Activated T-cell treated with anti-CD3 and anti-CD28 coated beads, Interleukin-2, amount 50 U/mL, for 72 hours (primary cell): ENCODE measurements around the gene CNGA1. TPM values are rescaled to one million over a fixed set of nuclear protein-coding genes. Genes with fewer than 3 reads are reported as not detected.
"Not testable (repeated sequence)": the region's sequence is repeated elsewhere in the genome, so short reads cannot be mapped to it uniquely, and the experiment has no call there.

ENCODE experiments used
- ATAC-seq, 2 donors: fragments of 150-1000 bp; cut with Tn5 transposase; replicated peaks in 1 of 2; 2 replicates each; pipeline ENCODE4 v1.10.0; 2021; ENCODE audit warnings: moderate library complexity in 2 of 2, mild to moderate bottlenecking in 1 of 2
- DNase-seq, 2 donors: peaks; one replicate each; pipeline ENCODE4 v3.0.0; 2021 to 2022; ENCODE audit warnings: mixed read lengths in 1 of 2
- H3K27ac Mint-ChIP-seq: one replicate; pipeline ENCODE4 v1.8.0; 2022; ENCODE audit warnings: mild to moderate bottlenecking, moderate library complexity, mixed read lengths
- H3K27me3 Mint-ChIP-seq: one replicate; pipeline ENCODE4 v1.8.0; 2022; ENCODE audit warnings: low read depth, mixed read lengths
- H3K36me3 Mint-ChIP-seq, 2 donors: one replicate each; pipeline ENCODE4 v1.8.0; 2022; ENCODE audit warnings: mixed read lengths in 2 of 2, mild to moderate bottlenecking in 1 of 2; ENCODE audit not compliant: insufficient read depth in 2 of 2
- H3K4me1 Mint-ChIP-seq: one replicate; pipeline ENCODE4 v1.8.0; 2022; ENCODE audit warnings: low read depth, mixed read lengths
- H3K4me3 Mint-ChIP-seq, 2 donors: one replicate each; pipeline ENCODE4 v1.8.0; 2022; ENCODE audit warnings: mild to moderate bottlenecking in 2 of 2, mixed read lengths in 2 of 2, moderate library complexity in 2 of 2
- H3K9me3 Mint-ChIP-seq, 2 donors: one replicate each; pipeline ENCODE4 v1.8.0; 2022; ENCODE audit warnings: mixed read lengths in 2 of 2
- total RNA-seq, 2 donors: library from RNA; stranded (reverse); gene quantifications; one replicate each; pipeline ENCODE4 v1.2.3, GENCODE V29; 2022

The CNGA1 gene
- total RNA-seq, 2 donors from 2014 or later: 0.32 TPM; not detected in 1

DNA sequence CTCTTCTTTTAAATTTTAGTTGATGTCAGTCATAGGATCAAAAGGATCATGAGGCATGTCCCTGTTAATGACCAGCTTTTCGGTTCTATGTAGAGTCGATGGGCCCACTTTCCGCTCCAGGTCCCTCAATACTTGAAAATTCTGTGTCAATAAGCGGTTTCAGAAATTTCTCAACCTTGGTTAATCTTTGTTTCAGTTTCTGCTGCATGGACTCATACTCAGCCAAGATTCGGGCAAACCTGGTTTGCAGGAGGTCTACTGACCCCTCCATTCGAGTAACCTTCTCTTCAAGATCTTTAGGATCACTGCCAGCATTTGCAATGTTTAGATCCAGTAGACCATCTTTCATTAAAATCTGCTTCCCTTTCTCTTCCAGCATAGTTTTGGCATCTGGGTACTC lies 80.1 kb downstream of the CNGA1 start:
- Mint-ChIP-seq H3K4me1 (no peaks in the 10 kb centered on the region), H3K9me3 (no peaks in the 10 kb centered on the region), H3K27ac (no peak overlapping the region), H3K27me3 (peaks cover 7% of the 10 kb centered on the region), H3K4me3 (no peak overlapping the region), H3K36me3 (no peaks in the 10 kb centered on the region)
- ATAC-seq (no peak), DNase-seq (no peak)

DNA sequence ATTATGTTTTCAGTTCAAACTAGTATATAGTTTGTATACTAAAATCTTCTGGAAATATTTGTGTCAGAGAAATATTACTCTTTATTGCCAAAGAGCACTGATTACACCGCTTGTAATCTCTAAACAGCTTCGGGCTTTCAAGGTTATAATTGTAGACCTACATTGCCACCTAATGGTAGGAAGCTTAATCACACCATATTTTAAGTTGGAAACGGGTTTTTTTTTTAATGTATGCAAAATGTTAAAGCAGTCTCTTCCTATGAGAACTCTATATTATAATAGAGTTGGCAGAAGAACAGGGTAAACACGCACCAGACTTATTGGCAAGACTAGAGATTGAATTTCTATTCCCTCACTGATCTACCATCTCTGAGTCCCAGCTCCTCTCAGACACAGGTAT lies 82.6 kb downstream of the CNGA1 start:
- no peak overlapping the region for H3K27ac Mint-ChIP-seq
- no peak overlapping the region for H3K4me3 Mint-ChIP-seq

GRCh38 chr4:47930971-47931804 lies 85.3 kb downstream of the CNGA1 start:
- Mint-ChIP-seq H3K4me3 (no peak overlapping the region), H3K27ac (no peak overlapping the region), H3K9me3 (no peaks in the 10 kb centered on the region), H3K27me3 (peaks cover 6% of the 10 kb centered on the region), H3K4me1 (peaks cover 7% of the 10 kb centered on the region), H3K36me3 (no peaks in the 10 kb centered on the region)
- no peak for DNase-seq
- no peak for ATAC-seq

More for the DNA sequence above, 82.6 kb downstream of the CNGA1 start:
- H3K4me1 Mint-ChIP-seq: no peaks in the 10 kb centered on the region
- no peaks in the 10 kb centered on the region for H3K36me3 Mint-ChIP-seq
- DNase-seq (no peak), ATAC-seq (peak; percentile 21 to 44)
- H3K27me3 Mint-ChIP-seq: peaks cover 7% of the 10 kb centered on the region
- H3K9me3 Mint-ChIP-seq: no peaks in the 10 kb centered on the region

- no peak for DNase-seq
- Mint-ChIP-seq H3K36me3 (no peaks in the 10 kb centered on the region), H3K4me1 (peaks cover 7% of the 10 kb centered on the region), H3K27me3 (peaks cover 12% of the 10 kb centered on the region), H3K9me3 (no peaks in the 10 kb centered on the region), H3K27ac (no peak overlapping the region), H3K4me3 (no peak overlapping the region)
- ATAC-seq: no peak
Measured at GRCh38 chr4:47929682-47930201, 86.7 kb downstream of the CNGA1 start.

GRCh38 chr4:47926667-47927258 lies 89.7 kb downstream of the CNGA1 start:
- ATAC-seq (peak; percentile 90 to 96), DNase-seq (peak; percentile 57)
- Mint-ChIP-seq H3K4me1 (peaks cover 7% of the 10 kb centered on the region), H3K27me3 (peaks cover 12% of the 10 kb centered on the region), H3K4me3 (peak overlapping the region; percentile 65 to 66), H3K36me3 (no peaks in the 10 kb centered on the region), H3K27ac (no peak overlapping the region), H3K9me3 (no peaks in the 10 kb centered on the region)

DNA sequence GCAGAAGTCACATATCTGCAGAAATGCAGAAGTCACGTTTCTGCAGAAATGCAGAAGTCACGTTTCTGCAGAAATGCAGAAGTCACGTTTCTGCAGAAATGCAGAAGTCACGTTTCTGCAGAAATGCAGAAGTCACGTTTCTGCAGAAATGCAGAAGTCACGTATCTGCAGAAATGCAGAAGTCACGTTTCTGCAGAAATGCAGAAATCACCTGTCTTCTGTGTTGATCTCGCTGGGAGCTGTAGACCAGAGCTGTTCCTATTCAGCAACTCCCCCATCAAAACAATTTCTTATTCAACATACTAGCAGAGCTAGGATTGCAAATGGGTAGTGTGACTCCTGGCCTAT lies 93.2 kb downstream of the CNGA1 start:
- H3K27me3 Mint-ChIP-seq: peaks cover 17% of the 10 kb centered on the region
- H3K4me1 Mint-ChIP-seq, H3K9me3 Mint-ChIP-seq, DNase-seq, H3K36me3 Mint-ChIP-seq, H3K4me3 Mint-ChIP-seq, H3K27ac Mint-ChIP-seq, ATAC-seq: not testable (repeated sequence)

DNA sequence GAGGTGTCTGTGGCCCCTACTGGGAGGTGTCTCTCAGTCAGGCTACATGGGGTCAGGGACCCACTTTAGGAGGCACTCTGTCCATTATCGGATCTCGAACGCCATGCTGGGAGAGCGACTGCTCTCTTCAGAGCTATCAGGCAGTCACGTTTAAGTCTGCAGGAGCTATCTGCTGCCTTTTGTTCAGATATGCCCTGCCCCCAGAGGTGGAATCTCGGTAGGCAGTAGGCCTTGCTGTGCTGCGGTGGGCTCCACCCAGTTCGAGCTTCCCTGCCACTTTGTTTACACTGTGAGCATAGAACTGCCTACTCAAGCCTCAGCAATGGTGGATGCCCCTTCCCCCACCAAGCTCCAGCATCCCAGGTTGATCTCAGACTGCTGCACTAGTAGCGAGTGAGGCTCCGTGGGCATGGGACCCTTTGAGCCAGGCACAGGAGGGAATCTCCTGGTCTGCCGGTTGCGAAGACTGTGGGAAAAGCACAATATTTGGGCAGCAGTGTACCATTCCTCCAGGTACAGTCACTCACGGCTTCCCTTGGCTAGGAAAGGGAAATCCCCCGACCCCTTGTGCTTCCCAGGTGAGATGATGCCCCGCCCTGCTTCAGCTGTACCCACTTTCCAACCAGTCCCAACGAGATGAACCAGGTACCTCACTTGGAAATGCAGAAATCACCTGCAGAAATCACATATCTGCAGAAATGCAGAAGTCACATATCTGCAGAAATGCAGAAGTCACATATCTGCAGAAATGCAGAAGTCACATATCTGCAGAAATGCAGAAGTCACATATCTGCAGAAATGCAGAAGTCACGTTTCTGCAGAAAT lies 93.8 kb downstream of the CNGA1 start:
- ATAC-seq, H3K4me3 Mint-ChIP-seq, H3K9me3 Mint-ChIP-seq, DNase-seq, H3K27ac Mint-ChIP-seq, H3K4me1 Mint-ChIP-seq: not testable (repeated sequence)
- Mint-ChIP-seq H3K27me3 (peaks cover 17% of the 10 kb centered on the region), H3K36me3 (peaks cover 5 to 12% of the 10 kb centered on the region in 2 donors)

- not testable (repeated sequence) for DNase-seq, H3K27ac Mint-ChIP-seq, H3K4me3 Mint-ChIP-seq, ATAC-seq, H3K9me3 Mint-ChIP-seq, H3K27me3 Mint-ChIP-seq
- Mint-ChIP-seq H3K4me1 (peaks cover 21% of the 10 kb centered on the region), H3K36me3 (peaks cover 10 to 24% of the 10 kb centered on the region in 2 donors)
Measured at GRCh38 chr4:47917163-47917562, 99.3 kb downstream of the CNGA1 start.

DNA sequence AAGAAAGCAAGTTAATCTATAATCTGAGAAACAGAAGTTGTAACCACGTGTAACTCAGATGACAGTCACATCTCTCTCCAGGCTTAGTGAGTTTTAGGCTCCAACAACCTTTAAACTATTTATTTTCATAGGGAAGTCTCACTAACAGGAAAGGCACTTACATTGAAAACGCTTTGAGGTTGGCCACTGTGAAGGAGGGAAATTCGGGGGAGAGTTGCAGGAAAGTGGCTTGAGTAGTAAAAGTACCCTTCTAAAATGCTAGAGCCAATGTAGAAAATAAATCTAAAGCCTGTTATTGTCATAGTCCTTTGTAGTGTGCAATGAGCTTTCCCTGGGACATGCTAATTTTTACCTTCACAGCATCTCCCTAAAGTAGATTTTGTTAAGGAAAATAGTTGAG lies 101.1 kb downstream of the CNGA1 start:
- Mint-ChIP-seq H3K4me3 (peak overlapping the region; percentile 92 to 99), H3K27me3 (peaks cover 5% of the 10 kb centered on the region), H3K36me3 (peaks cover 10 to 29% of the 10 kb centered on the region in 2 donors), H3K27ac (peak overlapping the region; percentile 43), H3K9me3 (peaks cover 4 to 7% of the 10 kb centered on the region in 2 donors), H3K4me1 (peaks cover 29% of the 10 kb centered on the region)
- DNase-seq: no peak
- ATAC-seq: no peak

- Mint-ChIP-seq H3K27ac (peak overlapping the region; percentile 43), H3K36me3 (peaks cover 12 to 29% of the 10 kb centered on the region in 2 donors), H3K9me3 (peaks cover 4 to 7% of the 10 kb centered on the region in 2 donors), H3K27me3 (peaks cover 1% of the 10 kb centered on the region), H3K4me1 (peaks cover 29% of the 10 kb centered on the region), H3K4me3 (peak overlapping the region; percentile 92 to 99)
- ATAC-seq (no peak), DNase-seq (no peak)
Measured at GRCh38 chr4:47914926-47915237, 101.6 kb downstream of the CNGA1 start.

DNA sequence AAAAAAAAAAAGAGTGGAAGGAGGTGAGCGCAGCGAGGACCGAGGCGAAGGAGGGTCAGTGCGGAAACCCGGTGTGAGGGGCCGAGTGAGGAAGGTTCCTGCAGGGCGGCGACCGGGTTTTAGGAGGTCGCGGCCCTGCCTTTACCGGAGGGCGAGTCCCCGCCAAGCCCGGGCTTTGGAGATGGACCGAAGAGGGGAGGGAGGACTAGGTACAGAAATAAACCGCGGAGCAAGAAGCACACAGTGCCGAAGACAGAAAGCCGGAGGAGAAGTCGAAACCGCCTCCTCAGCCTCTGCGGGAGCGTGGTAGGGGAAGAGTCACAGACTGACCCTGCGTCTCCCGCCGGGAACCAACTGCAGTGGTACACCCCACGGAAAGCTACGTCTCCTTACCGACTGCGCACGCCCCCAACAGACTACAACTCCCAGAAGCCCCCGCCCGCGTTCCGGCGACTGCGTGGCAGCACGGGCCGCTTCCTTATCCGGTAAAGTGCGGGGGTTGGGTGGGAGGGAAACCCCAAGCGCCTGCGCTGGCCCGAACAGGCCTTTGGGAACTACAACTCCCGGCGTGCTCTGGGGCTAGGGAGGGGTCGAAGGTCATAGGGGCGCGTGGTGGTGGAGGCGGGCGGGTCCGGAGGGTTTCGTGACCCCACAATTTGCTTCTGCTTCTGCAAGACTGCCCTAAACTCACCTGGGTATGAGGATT lies 102.1 kb downstream of the CNGA1 start, which contains the start of gene NFXL1:
TSS of gene NFXL1 (minus strand) at position 364 of the 706 bp plus-strand sequence. CDS start 380 bp downstream, outside the sequence.
- ATAC-seq: peak; percentile 97 to 98
- H3K9me3 Mint-ChIP-seq: peaks cover 4 to 7% of the 10 kb centered on the region in 2 donors
- DNase-seq: peak; percentile 95 to 97
- peak within 1 kb of the TSS; percentile 92 to 99 for H3K4me3 Mint-ChIP-seq
- H3K4me1 Mint-ChIP-seq: peaks cover 29% of the 10 kb centered on the region
- no peaks in the 10 kb centered on the region for H3K27me3 Mint-ChIP-seq
- peak within 1 kb of the TSS; percentile 94 for H3K27ac Mint-ChIP-seq
- peaks cover 12 to 29% of the 10 kb centered on the region in 2 donors for H3K36me3 Mint-ChIP-seq

- DNase-seq (peak; percentile 39 to 41), ATAC-seq (peak; percentile 27 to 31)
- Mint-ChIP-seq H3K27me3 (no peaks in the 10 kb centered on the region), H3K9me3 (peaks cover 4 to 7% of the 10 kb centered on the region in 2 donors), H3K27ac (peak overlapping the region; percentile 94), H3K4me3 (peak overlapping the region; percentile 92 to 99), H3K4me1 (peaks cover 29% of the 10 kb centered on the region), H3K36me3 (peaks cover 12 to 27% of the 10 kb centered on the region in 2 donors)
Measured at GRCh38 chr4:47913861-47914219, 102.6 kb downstream of the CNGA1 start.
